ENCODE measurements around the gene RNF8.
"Not testable (repeated sequence)": the region's sequence is repeated elsewhere in the genome, so short reads cannot be mapped to it uniquely, and the experiment has no call there.

RNF8 gene

GRCh38 chr6:37441651-37442050 is 87.9 kb downstream of the RNF8 start:
- TF ChIP-seq CTCF (IDR thresholded peaks at IDR 0.05; ENCODE audit: unreplicated experiment in 3 of 3): no peak
- Mint-ChIP-seq H3K27me3 (ENCODE audit: low read depth) (no peaks in the 10 kb centered on the region), H3K9me3 (no peaks in the 10 kb centered on the region), H3K4me1 (no peaks in the 10 kb centered on the region), H3K4me3 (no peak overlapping the region), H3K27ac (no peak overlapping the region), H3K36me3 (ENCODE audit: low read depth) (peaks cover 44% of the 10 kb centered on the region)

DNA sequence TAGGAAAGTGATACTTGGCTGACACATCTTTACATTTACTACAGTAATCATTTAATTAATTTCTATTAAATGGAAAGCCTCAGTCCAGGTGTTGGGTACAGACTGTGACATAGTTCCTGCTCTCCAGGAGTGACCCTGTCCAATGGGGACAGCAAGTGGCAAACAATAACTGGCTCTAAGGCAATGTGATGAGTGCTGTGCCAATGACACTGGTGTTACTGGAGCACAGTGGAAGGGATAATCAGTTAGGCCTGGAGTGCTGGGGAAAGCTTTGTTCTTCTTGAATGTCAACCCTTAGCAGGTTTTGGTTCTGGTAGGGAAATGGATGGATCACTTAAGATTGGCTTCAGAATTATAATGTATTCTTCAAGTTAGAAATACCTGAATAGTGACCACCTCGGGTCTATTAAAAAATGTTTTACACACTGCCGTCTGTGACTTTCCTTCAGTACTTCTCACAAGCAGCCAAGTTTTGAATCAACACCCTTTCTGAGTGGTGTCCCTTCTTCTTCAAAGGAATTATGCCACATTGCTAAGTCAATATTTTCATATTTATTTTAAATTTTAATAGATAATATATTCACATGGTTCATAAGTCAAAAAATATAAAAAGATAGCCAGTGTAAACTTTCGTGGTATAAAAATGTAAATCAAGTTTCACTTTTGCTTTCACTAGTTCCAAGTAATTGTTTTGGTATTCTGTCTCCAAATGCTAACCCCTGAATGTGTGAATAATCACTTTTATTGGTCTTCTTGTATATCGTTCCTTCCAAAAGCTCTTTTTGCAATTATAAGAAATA is 88.8 kb downstream of the RNF8 start:
- peaks cover 45% of the 10 kb centered on the region for H3K36me3 Mint-ChIP-seq (ENCODE audit: low read depth)
- H3K27ac Mint-ChIP-seq: no peak overlapping the region
- no peak overlapping the region for H3K4me3 Mint-ChIP-seq
- no peaks in the 10 kb centered on the region for H3K4me1 Mint-ChIP-seq
- TF ChIP-seq CTCF (IDR thresholded peaks at IDR 0.05; ENCODE audit: unreplicated experiment in 3 of 3): no peak
- no peaks in the 10 kb centered on the region for H3K9me3 Mint-ChIP-seq
- H3K27me3 Mint-ChIP-seq (ENCODE audit: low read depth): no peaks in the 10 kb centered on the region

DNA sequence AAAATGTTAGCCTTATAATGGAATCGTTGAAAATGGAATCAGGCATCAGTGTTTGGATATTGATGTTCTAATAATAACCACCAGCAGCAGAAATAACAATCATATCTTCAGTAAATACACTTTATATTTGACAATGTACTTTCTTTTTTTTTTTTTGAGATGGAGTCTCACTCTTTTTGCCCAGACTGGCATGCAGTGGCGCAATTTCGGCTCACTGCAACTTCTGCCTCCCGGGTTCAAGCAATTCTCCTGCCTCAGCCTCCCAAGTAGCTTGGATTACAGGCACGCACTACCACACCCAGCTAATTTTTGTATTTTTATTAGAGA is 89.4 kb downstream of the RNF8 start:
- not testable (repeated sequence) for H3K4me1 Mint-ChIP-seq; H3K27ac Mint-ChIP-seq; H3K9me3 Mint-ChIP-seq; H3K4me3 Mint-ChIP-seq; H3K27me3 Mint-ChIP-seq (ENCODE audit: low read depth)
- peaks cover 40% of the 10 kb centered on the region for H3K36me3 Mint-ChIP-seq (ENCODE audit: low read depth)
